Thoracic aorta (tissue), 2 donors: ENCODE measurements around the gene TMCO5A. TPM values are rescaled to one million over a fixed set of nuclear protein-coding genes. Genes with fewer than 3 reads are reported as not detected.

Experiments used
- ATAC-seq: fragments of 150-250 bp; one replicate; pipeline ENCODE4 v1.8.0; 2017; ENCODE audit warnings: low read depth; ENCODE audit not compliant: insufficient number of reproducible peaks, low FRiP score
- DNase-seq: peaks from one replicate; pipeline ENCODE4 v3.0.0-alpha.2; 2020; ENCODE audit warnings: low spot score
- H3K27ac ChIP-seq, 2 donors: fragments of 200-600 bp; sonication (generic); 1 replicate in 1 of 2; 2 replicates in 1 of 2; pipeline ENCODE4 v1.5.1; 2016; ENCODE audit warnings: mild to moderate bottlenecking in 2 of 2, moderate library complexity in 2 of 2
- H3K27me3 ChIP-seq: fragments of 200-600 bp; sonication (generic); replicated peaks from 2 replicates; pipeline ENCODE4 v1.6.0; 2016; ENCODE audit warnings: mild to moderate bottlenecking; ENCODE audit not compliant: insufficient read depth
- H3K36me3 ChIP-seq: fragments of 200-600 bp; sonication (generic); one replicate; pipeline ENCODE4 v1.5.1; 2016
- H3K4me1 ChIP-seq, 2 donors: fragments of 200-600 bp; sonication (generic); 1 replicate in 1 of 2; 2 replicates in 1 of 2; pipeline versions ENCODE4 v1.5.1 to v1.6.0; 2016; ENCODE audit warnings: low read depth in 2 of 2, mild to moderate bottlenecking in 1 of 2; ENCODE audit not compliant: control insufficient read depth in 1 of 2
- H3K4me3 ChIP-seq: fragments of 200-600 bp; sonication (generic); 2 replicates; pipeline ENCODE4 v1.5.1; 2016; ENCODE audit warnings: mild to moderate bottlenecking
- H3K9me3 ChIP-seq: fragments of 200-600 bp; sonication (generic); 2 replicates; pipeline ENCODE4 v1.5.1; 2016
- CTCF ChIP-seq: fragments of 200-600 bp; sonication (generic); IDR thresholded peaks from one replicate; pipeline ENCODE4 v1.5.1; 2019; ENCODE audit warnings: antibody characterized with exemption
- total RNA-seq, 2 donors: library from RNA; depleted of rRNA; stranded (reverse); fragments of >200 nt; gene quantifications; one replicate each; pipeline versions ENCODE4 v1.1.0 to v1.2.3, GENCODE V29; 2016

Gene TMCO5A
- total RNA-seq, 2 donors from 2014 or later, result not detected

- no peak for DNase-seq
- no peak overlapping the region for H3K27ac ChIP-seq
- no peaks in the 10 kb centered on the region for H3K4me1 ChIP-seq
- H3K36me3 ChIP-seq, result no peaks in the 10 kb centered on the region
- H3K9me3 ChIP-seq, result peaks cover 3% of the 10 kb centered on the region
- no peak for ATAC-seq
- no peaks in the 10 kb centered on the region for H3K27me3 ChIP-seq
- no peak for TF ChIP-seq CTCF
- H3K4me3 ChIP-seq, result no peak overlapping the region
Measured at GRCh38 chr15:37921527-37922385, 12.7 kb upstream of the TMCO5A start.

- Histone ChIP-seq H3K9me3 (peaks cover 3% of the 10 kb centered on the region), H3K4me3 (no peak overlapping the region), H3K36me3 (no peaks in the 10 kb centered on the region), H3K27ac (no peak overlapping the region), H3K27me3 (no peaks in the 10 kb centered on the region), H3K4me1 (no peaks in the 10 kb centered on the region)
- ATAC-seq, result no peak
- no peak for DNase-seq
- no peak for TF ChIP-seq CTCF
Measured at GRCh38 chr15:37926136-37926535, 8.3 kb upstream of the TMCO5A start.

- H3K4me1 ChIP-seq, result no peaks in the 10 kb centered on the region
- DNase-seq (no peak), ATAC-seq (no peak)
- H3K9me3 ChIP-seq, result no peaks in the 10 kb centered on the region
- no peak overlapping the region for H3K4me3 ChIP-seq
- TF ChIP-seq CTCF, result no peak
- no peak overlapping the region for H3K27ac ChIP-seq
- H3K27me3 ChIP-seq, result no peaks in the 10 kb centered on the region
- H3K36me3 ChIP-seq, result no peaks in the 10 kb centered on the region
Measured at GRCh38 chr15:37929238-37929637, 5.2 kb upstream of the TMCO5A start.

- Histone ChIP-seq H3K27ac (no peak overlapping the region), H3K36me3 (no peaks in the 10 kb centered on the region), H3K4me1 (no peaks in the 10 kb centered on the region), H3K9me3 (no peaks in the 10 kb centered on the region), H3K27me3 (no peaks in the 10 kb centered on the region), H3K4me3 (no peak overlapping the region)
- no peak for TF ChIP-seq CTCF
- ATAC-seq, result no peak
- no peak for DNase-seq
Measured at GRCh38 chr15:37931321-37931720, 3.1 kb upstream of the TMCO5A start.

GRCh38 chr15:37931868-37932267 is 2.6 kb upstream of the TMCO5A start:
- no peak for DNase-seq
- H3K4me1 ChIP-seq, result no peaks in the 10 kb centered on the region
- no peak overlapping the region for H3K4me3 ChIP-seq
- no peaks in the 10 kb centered on the region for H3K27me3 ChIP-seq
- H3K36me3 ChIP-seq, result no peaks in the 10 kb centered on the region
- ATAC-seq, result no peak
- H3K9me3 ChIP-seq, result no peaks in the 10 kb centered on the region
- TF ChIP-seq CTCF, result no peak
- H3K27ac ChIP-seq, result no peak overlapping the region
